K562 (cell line): ENCODE data around the gene CCDC174. TPM values are rescaled to one million over a fixed set of nuclear protein-coding genes. Genes with fewer than 3 reads are reported as not detected.

Source experiments
- CHD7 ChIP-seq: fragments of 200-600 bp; sonication (generic); IDR thresholded peaks from one replicate; pipeline ENCODE4 v1.6.1; 2012; ENCODE audit warnings: mild to moderate bottlenecking, low read depth, low read length, inconsistent platforms
- E2F5 ChIP-seq: sonication (generic); formaldehyde crosslinking; IDR thresholded peaks from 2 replicates; pipeline ENCODE4 v1.8.0; 2022; ENCODE audit warnings: mild to moderate bottlenecking, missing genetic modification reagents
- SIX5 ChIP-seq, 2 experiments: IDR thresholded peaks; 2 replicates each; pipeline ENCODE4 v1.6.1; 2011; ENCODE audit warnings: low read length in 2 of 2, borderline replicate concordance in 1 of 2, low read depth in 1 of 2, mild to moderate bottlenecking in 1 of 2, moderate library complexity in 1 of 2; ENCODE audit not compliant: insufficient read depth in 1 of 2
- polyA plus RNA-seq, 8 experiments: library from polyadenylated mRNA; depleted of rRNA in 4 of 8; stranded (reverse) in 5 of 8; unstranded in 3 of 8; fragments of >200 nt; fragmentation: Nextera tagmentation in 2 of 8; fragmentation: Illumina TruSeq in 1 of 8; extraction: Ambion mirVana in 2 of 8; extraction: Trizol in 1 of 8; gene quantifications; 2 replicates each; pipeline versions ENCODE4 v1.2.1 to v1.2.3, GENCODE V29; 2011 to 2014; ENCODE audit warnings: inconsistent platforms in 1 of 8, missing spikeins in 1 of 8
- total RNA-seq, 7 experiments: library from RNA; depleted of rRNA in 6 of 7; stranded (reverse); fragments of >200 nt in 6 of 7; fragmentation: Illumina TruSeq in 2 of 7; extraction: Trizol in 2 of 7; gene quantifications; 2 replicates each; pipeline versions ENCODE4 v1.2.1 to v1.2.3, GENCODE V29; 2011 to 2021; ENCODE audit warnings: low replicate concordance in 1 of 7

The CCDC174 gene
- total and polyA plus RNA-seq, 9 of the 15 experiments (the other 6 are each of a cell fraction or from before 2014, with no cell fraction given): 7.4 to 41.0 (median 28.5) TPM

GRCh38 chr3:14651440-14652251, at the start of gene CCDC174 (continued):
- TF ChIP-seq E2F5 (CRISPR knock-in tag): no peak
- TF ChIP-seq SIX5 (IDR thresholded peaks at IDR 0.05; ENCODE audit: borderline replicate concordance in 1 of 2, insufficient read depth in 1 of 2, low read depth in 1 of 2, low read length in 2 of 2): peak; percentile 89 to 92
- no peak for TF ChIP-seq CHD7
- TF ChIP-seq, all 486 proteins: peak for 198
